Natural killer cell treated with Interleukin-12 subunit alpha and Interleukin-12 subunit beta and Interleukin-15 and Interleukin-18, amount 100 ng/mL, for 72 hours (primary cell): ENCODE data around the gene GOLGA2. TPM values are rescaled to one million over a fixed set of nuclear protein-coding genes. Genes with fewer than 3 reads are reported as not detected.

Experiments
- ATAC-seq, 2 donors: fragments of 150-1000 bp; cut with Tn5 transposase in 1 of 2; sonication (Bioruptor Pico), chemical (Tn5 transposase) in 1 of 2; 2 replicates each; pipeline ENCODE4 v1.10.0; 2021
- DNase-seq: peaks from one replicate; pipeline ENCODE4 v3.0.0; 2022; ENCODE audit warnings: low spot score
- H3K27ac Mint-ChIP-seq, 2 donors: 1 replicate in 1 of 2; 2 replicates in 1 of 2; pipeline ENCODE4 v1.8.0; 2022; ENCODE audit warnings: mixed read lengths in 2 of 2, mild to moderate bottlenecking in 1 of 2, moderate library complexity in 1 of 2
- H3K27me3 Mint-ChIP-seq, 2 donors: 1 replicate in 1 of 2; 2 replicates in 1 of 2; pipeline ENCODE4 v1.8.0; 2022; ENCODE audit warnings: mixed read lengths in 2 of 2
- H3K36me3 Mint-ChIP-seq: one replicate; pipeline ENCODE4 v1.8.0; 2022; ENCODE audit warnings: mixed read lengths
- H3K4me1 Mint-ChIP-seq, 2 donors: 1 replicate in 1 of 2; 2 replicates in 1 of 2; pipeline ENCODE4 v1.8.0; 2022; ENCODE audit warnings: low read depth in 2 of 2, mixed read lengths in 2 of 2, mild to moderate bottlenecking in 1 of 2
- H3K4me3 Mint-ChIP-seq: one replicate; pipeline ENCODE4 v1.8.0; 2022; ENCODE audit warnings: mixed read lengths
- H3K9me3 Mint-ChIP-seq: 2 replicates; pipeline ENCODE4 v1.8.0; 2022; ENCODE audit warnings: mixed read lengths
- total RNA-seq, 2 donors: library from RNA; stranded (reverse); gene quantifications; one replicate each; pipeline ENCODE4 v1.2.3, GENCODE V29; 2022

Gene GOLGA2
- total RNA-seq, 2 donors from 2014 or later: 66.8 to 68.9 TPM

- Mint-ChIP-seq H3K27me3 (peaks cover 7% of the 10 kb centered on the region in 2 donors), H3K4me1 (peaks cover 9 to 11% of the 10 kb centered on the region in 2 donors), H3K27ac (no peak overlapping the region), H3K4me3 (no peak overlapping the region), H3K9me3 (no peaks in the 10 kb centered on the region), H3K36me3 (no peaks in the 10 kb centered on the region)
- DNase-seq (no peak), ATAC-seq (no peak)
Measured at GRCh38 chr9:128214571-128215490, 61.0 kb downstream of the GOLGA2 start.

- H3K4me3 Mint-ChIP-seq: no peak overlapping the region
Measured at GRCh38 chr9:128213746-128214497, 61.9 kb downstream of the GOLGA2 start.

GRCh38 chr9:128211981-128212281 is 63.9 kb downstream of the GOLGA2 start:
- DNase-seq: no peak
- H3K36me3 Mint-ChIP-seq: no peaks in the 10 kb centered on the region
- H3K4me3 Mint-ChIP-seq: no peak overlapping the region
- H3K27me3 Mint-ChIP-seq: peaks cover 10 to 13% of the 10 kb centered on the region in 2 donors
- ATAC-seq: no peak
- no peaks in the 10 kb centered on the region for H3K4me1 Mint-ChIP-seq
- no peaks in the 10 kb centered on the region for H3K9me3 Mint-ChIP-seq
- H3K27ac Mint-ChIP-seq: no peak overlapping the region

More at GRCh38 chr9:128213746-128214497, 61.9 kb downstream of the GOLGA2 start:
- no peak for DNase-seq
- H3K4me1 Mint-ChIP-seq: peaks cover 9% of the 10 kb centered on the region in 2 donors
- H3K27ac Mint-ChIP-seq: no peak overlapping the region
- H3K36me3 Mint-ChIP-seq: no peaks in the 10 kb centered on the region
- no peak for ATAC-seq
- H3K9me3 Mint-ChIP-seq: no peaks in the 10 kb centered on the region
- H3K27me3 Mint-ChIP-seq: peaks cover 7% of the 10 kb centered on the region in 2 donors

- no peaks in the 10 kb centered on the region for H3K4me1 Mint-ChIP-seq
- H3K4me3 Mint-ChIP-seq: no peak overlapping the region
- no peaks in the 10 kb centered on the region for H3K9me3 Mint-ChIP-seq
- H3K27ac Mint-ChIP-seq: no peak overlapping the region
- ATAC-seq: no peak
- H3K27me3 Mint-ChIP-seq: peaks cover 16 to 19% of the 10 kb centered on the region in 2 donors
- no peaks in the 10 kb centered on the region for H3K36me3 Mint-ChIP-seq
- no peak for DNase-seq
Measured at GRCh38 chr9:128211186-128211980, 64.4 kb downstream of the GOLGA2 start.

GRCh38 chr9:128208946-128209669 is 66.7 kb downstream of the GOLGA2 start:
- Mint-ChIP-seq H3K27ac (no peak overlapping the region), H3K4me3 (no peak overlapping the region), H3K4me1 (peaks cover 0 to 3% of the 10 kb centered on the region in 2 donors), H3K36me3 (no peaks in the 10 kb centered on the region), H3K9me3 (no peaks in the 10 kb centered on the region), H3K27me3 (peaks cover 20 to 26% of the 10 kb centered on the region in 2 donors)
- ATAC-seq (no peak), DNase-seq (no peak)

- no peak for DNase-seq
- H3K4me1 Mint-ChIP-seq: peaks cover 0 to 3% of the 10 kb centered on the region in 2 donors
- no peaks in the 10 kb centered on the region for H3K9me3 Mint-ChIP-seq
- no peak overlapping the region for H3K27ac Mint-ChIP-seq
- H3K4me3 Mint-ChIP-seq: no peak overlapping the region
- ATAC-seq: no peak
- H3K27me3 Mint-ChIP-seq: peaks cover 20 to 26% of the 10 kb centered on the region in 2 donors
- H3K36me3 Mint-ChIP-seq: no peaks in the 10 kb centered on the region
Measured at GRCh38 chr9:128208386-128208785, 67.4 kb downstream of the GOLGA2 start.

GRCh38 chr9:128206916-128207910 is 68.6 kb downstream of the GOLGA2 start:
- Mint-ChIP-seq H3K27me3 (peaks cover 17 to 26% of the 10 kb centered on the region in 2 donors), H3K36me3 (no peaks in the 10 kb centered on the region), H3K9me3 (no peaks in the 10 kb centered on the region), H3K27ac (no peak overlapping the region), H3K4me1 (peaks cover 7 to 8% of the 10 kb centered on the region in 2 donors), H3K4me3 (no peak overlapping the region)
- DNase-seq (no peak), ATAC-seq (no peak)

- Mint-ChIP-seq H3K27ac (no peak overlapping the region), H3K4me3 (no peak overlapping the region), H3K36me3 (no peaks in the 10 kb centered on the region), H3K27me3 (peaks cover 14 to 23% of the 10 kb centered on the region in 2 donors), H3K4me1 (peaks cover 7 to 9% of the 10 kb centered on the region in 2 donors), H3K9me3 (no peaks in the 10 kb centered on the region)
- ATAC-seq: no peak
- no peak for DNase-seq
Measured at GRCh38 chr9:128206484-128206883, 69.3 kb downstream of the GOLGA2 start.

Other genes with a start within 250 kb of the GOLGA2 start
- 10 to 100 TPM; 15.7 to 16.4 TPM for gene NAIF1, start 208.7 kb downstream of the GOLGA2 start, total RNA-seq
- gene SLC25A25, start 207.8 kb downstream of the GOLGA2 start, total RNA-seq: 10 to 100 TPM; 15.0 to 23.2 TPM
- gene PTGES2, start 148.3 kb downstream of the GOLGA2 start, total RNA-seq: 100 to 1,000 TPM in 1 of 2 donors, 10 to 100 TPM in 1; 56.8 to 110 TPM
- gene LCN2, start 126.6 kb downstream of the GOLGA2 start, total RNA-seq: not detected
- gene BBLN, start 115.7 kb downstream of the GOLGA2 start, total RNA-seq: 10 to 100 TPM; 58.1 to 60.4 TPM
- 100 to 1,000 TPM; 114 to 135 TPM for gene CIZ1, start 84.4 kb downstream of the GOLGA2 start, total RNA-seq
- 1 to 10 TPM in 1 of 2 donors, under 1 TPM in 1; 0.52 to 1.1 TPM for gene DNM1, start 72.6 kb downstream of the GOLGA2 start, total RNA-seq
- gene SWI5, start 269 bp upstream of the GOLGA2 start, total RNA-seq: 10 to 100 TPM in 1 of 2 donors, 1 to 10 TPM in 1; 7.5 to 20.4 TPM
- gene TRUB2, start 46.4 kb upstream of the GOLGA2 start, total RNA-seq: 10 to 100 TPM; 28.4 to 38.0 TPM
- 10 to 100 TPM; 39.6 to 65.7 TPM for gene COQ4, start 46.8 kb upstream of the GOLGA2 start, total RNA-seq
- gene SLC27A4, start 64.5 kb upstream of the GOLGA2 start, total RNA-seq: 10 to 100 TPM; 23.5 to 32.3 TPM
- 10 to 100 TPM; 83.6 to 89.4 TPM for gene URM1, start 95.4 kb upstream of the GOLGA2 start, total RNA-seq
- gene CERCAM, start 144.8 kb upstream of the GOLGA2 start, total RNA-seq: 1 to 10 TPM; 7.4 TPM
- 10 to 100 TPM; 55.4 to 95.2 TPM for gene ODF2, start 180.0 kb upstream of the GOLGA2 start, total RNA-seq
- gene GLE1, start 228.7 kb upstream of the GOLGA2 start, total RNA-seq: 10 to 100 TPM; 40.6 to 41.9 TPM